GM23248 (cell line): ENCODE results near the gene ZNF860. TPM values are rescaled to one million over a fixed set of nuclear protein-coding genes. Genes with fewer than 3 reads are reported as not detected.

ENCODE experiments used
- DNase-seq: peaks from one replicate; pipeline ENCODE4 v3.0.0-alpha.2; 2015
- H2AFZ ChIP-seq: fragments of 200-600 bp; sonication (generic); 2 replicates; pipeline ENCODE4 v1.6.1; 2016; ENCODE audit warnings: antibody characterized with exemption
- H3F3A ChIP-seq: fragments of 200-600 bp; sonication (generic); 2 replicates; pipeline ENCODE4 v1.6.1; 2016; ENCODE audit warnings: mild to moderate bottlenecking, antibody characterized with exemption, mixed run types; ENCODE audit not compliant: insufficient read depth
- H3K27ac ChIP-seq: fragments of 200-600 bp; sonication (generic); 2 replicates; pipeline ENCODE4 v1.5.1; 2016; ENCODE audit warnings: mild to moderate bottlenecking
- H3K27me3 ChIP-seq: fragments of 200-600 bp; sonication (generic); replicated peaks from 2 replicates; pipeline ENCODE4 v1.6.1; 2016; ENCODE audit warnings: mild to moderate bottlenecking; ENCODE audit not compliant: insufficient read depth
- H3K36me3 ChIP-seq: fragments of 200-600 bp; sonication (generic); 2 replicates; pipeline ENCODE4 v1.6.1; 2016; ENCODE audit warnings: low read depth, mild to moderate bottlenecking
- H3K4me1 ChIP-seq: fragments of 200-600 bp; sonication (generic); 2 replicates; pipeline ENCODE4 v1.6.1; 2016; ENCODE audit warnings: mild to moderate bottlenecking; ENCODE audit not compliant: insufficient read depth
- H3K4me2 ChIP-seq: fragments of 200-600 bp; sonication (generic); one replicate; pipeline ENCODE4 v1.6.1; 2016; ENCODE audit warnings: mild to moderate bottlenecking; ENCODE audit not compliant: unreplicated experiment
- H3K4me3 ChIP-seq: fragments of 200-600 bp; sonication (generic); 2 replicates; pipeline ENCODE4 v1.5.1; 2016; ENCODE audit warnings: mild to moderate bottlenecking
- H3K79me2 ChIP-seq: fragments of 200-600 bp; sonication (generic); 2 replicates; pipeline ENCODE4 v1.6.1; 2016; ENCODE audit warnings: mild to moderate bottlenecking; ENCODE audit not compliant: insufficient read depth
- H3K9ac ChIP-seq: fragments of 200-600 bp; sonication (generic); 2 replicates; pipeline ENCODE4 v1.6.1; 2016; ENCODE audit warnings: mild to moderate bottlenecking
- H3K9me2 ChIP-seq: fragments of 200-600 bp; sonication (generic); 2 replicates; pipeline ENCODE4 v1.6.1; 2016; ENCODE audit warnings: mixed run types, mild to moderate bottlenecking, moderate library complexity; ENCODE audit not compliant: insufficient read depth
- H3K9me3 ChIP-seq: fragments of 200-600 bp; sonication (generic); one replicate; pipeline ENCODE4 v1.6.1; 2017; ENCODE audit warnings: low read depth
- H4K20me1 ChIP-seq: fragments of 200-600 bp; sonication (generic); 2 replicates; pipeline ENCODE4 v1.6.0; 2016; ENCODE audit not compliant: insufficient read depth
- EZH2 ChIP-seq: fragments of 200-600 bp; sonication (generic); IDR thresholded peaks from 2 replicates; pipeline ENCODE4 v1.6.1; 2018; ENCODE audit warnings: antibody characterized with exemption, mild to moderate bottlenecking; ENCODE audit not compliant: insufficient read depth, poor library complexity, severe bottlenecking
- EZH2phosphoT487 ChIP-seq: fragments of 200-600 bp; sonication (generic); IDR thresholded peaks from 2 replicates; pipeline ENCODE4 v1.6.1; 2018; ENCODE audit warnings: antibody characterized with exemption, moderate library complexity, mild to moderate bottlenecking, low read depth; ENCODE audit not compliant: insufficient read depth
- WGBS, 2 experiments: methylation state at CpG; one replicate each; pipeline ENCODE4 v1.1.6; 2015 to 2017; ENCODE audit warnings: low lambda C conversion rate in 2 of 2, low coverage in 1 of 2; ENCODE audit errors: missing lambda C conversion rate in 2 of 2; 5-methylcytosine and 5-hydroxymethylcytosine counted together
- in situ Hi-C: fragments of 300-500 bp; cut with MboI; formaldehyde crosslinking; loops from 2 replicates; pipeline ENCODE4 v1.15.0; 2020
- polyA plus RNA-seq: library from polyadenylated mRNA; unstranded; fragments of >200 nt; fragmentation: Nextera tagmentation; extraction: Ambion mirVana; gene quantifications from 2 replicates; pipeline ENCODE4 v1.2.1, GENCODE V29; 2016
- total RNA-seq: library from RNA; depleted of rRNA; stranded (reverse); fragments of >200 nt; shearing (Covaris generic); gene quantifications from 2 replicates; pipeline ENCODE4 v1.2.3, GENCODE V29; 2014

Gene ZNF860
- total and polyA plus RNA-seq, 2 experiments from 2014 or later = 0.08 to 0.43 TPM

DNA sequence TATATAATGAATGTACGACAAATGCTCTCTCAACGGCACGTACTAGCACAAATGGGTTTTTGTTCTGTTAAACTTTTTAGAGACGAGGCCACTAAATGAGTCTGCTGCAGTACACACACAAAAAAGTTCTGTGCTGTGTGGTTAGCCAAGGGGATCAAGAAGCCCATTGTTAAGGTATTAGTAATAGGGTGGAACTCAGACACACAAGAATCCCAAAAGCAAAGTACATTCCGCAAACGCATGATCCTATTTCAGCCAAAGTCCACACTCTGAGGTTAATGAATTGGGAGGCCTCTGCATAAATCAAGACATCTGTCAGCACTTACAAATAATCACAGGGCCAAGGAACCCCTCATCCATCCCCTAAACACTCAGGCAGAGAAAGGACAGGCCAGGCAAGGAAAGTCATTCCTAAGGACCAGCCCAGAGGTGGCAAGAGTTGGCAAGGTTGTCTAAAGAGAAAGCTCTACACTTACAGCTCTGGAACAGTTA, 12.6 kb upstream of the ZNF860 start:
- peaks cover 27% of the 10 kb centered on the region for H3K4me1 ChIP-seq
- WGBS, 2 experiments = 20 to 25% methylated on average over 6 of the region's 6 CpGs
- in situ Hi-C loops = no loop called here
- peak; percentile 90 for DNase-seq
- no peaks in the 10 kb centered on the region for H4K20me1 ChIP-seq
- peak overlapping the region; percentile 91 for H3K4me2 ChIP-seq
- H3K36me3 ChIP-seq = no peaks in the 10 kb centered on the region
- peaks cover 22% of the 10 kb centered on the region for H3F3A ChIP-seq
- no peaks in the 10 kb centered on the region for H3K79me2 ChIP-seq
- TF ChIP-seq EZH2 (no peak), EZH2phosphoT487 (peak; percentile 95)
- no peaks in the 10 kb centered on the region for H3K9me3 ChIP-seq
- H3K9ac ChIP-seq = peak overlapping the region; percentile 70
- H3K4me3 ChIP-seq = peak overlapping the region; percentile 62
- H2AFZ ChIP-seq = peak overlapping the region; percentile 27; the same call in 1 of the 2 replicates
- H3K27me3 ChIP-seq = no peaks in the 10 kb centered on the region
- H3K27ac ChIP-seq = peak overlapping the region; percentile 88
- H3K9me2 ChIP-seq = no peaks in the 10 kb centered on the region

DNA sequence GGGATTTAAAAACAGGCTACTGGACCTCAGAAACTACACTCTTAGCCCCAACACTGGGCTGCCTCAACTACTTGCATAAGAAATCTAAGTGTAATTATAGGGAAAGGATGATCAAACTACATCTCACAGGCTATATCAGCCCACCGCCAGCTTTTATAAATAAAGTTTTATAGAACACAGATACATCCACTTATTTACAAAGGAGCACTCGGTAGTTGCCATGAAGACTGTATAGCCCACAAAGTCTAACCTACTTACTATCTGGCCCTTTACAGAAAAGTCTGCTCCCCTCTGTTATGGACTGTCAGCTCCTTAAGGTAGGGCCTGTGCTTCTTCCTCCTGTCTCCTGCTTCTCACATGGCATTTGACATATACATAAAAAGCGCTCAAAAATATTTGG, 9.9 kb upstream of the ZNF860 start:
- peaks cover 27% of the 10 kb centered on the region for H3K4me1 ChIP-seq
- H3K36me3 ChIP-seq = no peaks in the 10 kb centered on the region
- 95 to 97% methylated on average over 3 of the region's 3 CpGs for WGBS, 2 experiments
- H3F3A ChIP-seq = peaks cover 22% of the 10 kb centered on the region
- H3K79me2 ChIP-seq = no peaks in the 10 kb centered on the region
- no peak for DNase-seq
- no peak overlapping the region for H3K27ac ChIP-seq
- TF ChIP-seq EZH2 (no peak), EZH2phosphoT487 (no peak)
- in situ Hi-C loops = no loop called here
- no peak overlapping the region for H3K4me2 ChIP-seq
- 0 out of 2 replicates have a peak, but pooled peaks cover 4% of the 10 kb centered on the region for H3K27me3 ChIP-seq
- H3K9ac ChIP-seq = no peak overlapping the region
- no peak overlapping the region for H2AFZ ChIP-seq
- no peaks in the 10 kb centered on the region for H3K9me2 ChIP-seq
- no peaks in the 10 kb centered on the region for H3K9me3 ChIP-seq
- no peak overlapping the region for H3K4me3 ChIP-seq
- H4K20me1 ChIP-seq = no peaks in the 10 kb centered on the region

DNA sequence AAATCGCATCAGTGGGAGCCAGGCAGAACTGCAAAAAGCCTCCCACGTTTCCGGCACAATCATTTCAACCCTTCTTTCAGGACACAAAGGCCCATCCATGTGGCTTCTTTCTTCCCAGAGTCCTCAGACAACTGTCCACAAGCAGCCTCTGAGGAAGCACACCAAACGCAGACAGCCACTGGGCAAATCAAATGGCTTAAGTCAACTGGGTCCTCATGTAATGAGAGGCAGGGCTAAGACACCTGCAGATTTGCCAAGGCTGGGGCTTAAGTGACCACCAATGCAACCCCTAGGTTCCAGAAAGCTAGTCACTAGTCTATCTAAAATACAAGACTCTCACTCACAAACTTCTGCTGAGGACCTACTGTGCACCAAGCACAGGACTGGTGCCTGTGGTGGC, 8.5 kb upstream of the ZNF860 start:
- Histone ChIP-seq H3K4me1 (peaks cover 16% of the 10 kb centered on the region), H3K36me3 (no peaks in the 10 kb centered on the region), H3K9me3 (no peaks in the 10 kb centered on the region), H3K9me2 (no peaks in the 10 kb centered on the region), H4K20me1 (no peaks in the 10 kb centered on the region), H3K27me3 (0 out of 2 replicates have a peak, but pooled peaks cover 4% of the 10 kb centered on the region), H3F3A (peaks cover 12% of the 10 kb centered on the region), H2AFZ (no peak overlapping the region), H3K9ac (no peak overlapping the region), H3K27ac (no peak overlapping the region), H3K79me2 (no peaks in the 10 kb centered on the region), H3K4me2 (no peak overlapping the region), H3K4me3 (no peak overlapping the region)
- no peak for DNase-seq
- TF ChIP-seq EZH2 = no peak
- TF ChIP-seq EZH2phosphoT487 = no peak
- in situ Hi-C loops = no loop called here
- WGBS, 2 experiments = 88 to 92% methylated on average over 4 of the region's 4 CpGs

- Histone ChIP-seq H3K9ac (no peak overlapping the region), H3K9me3 (no peaks in the 10 kb centered on the region), H3K4me1 (peaks cover 10% of the 10 kb centered on the region), H3K36me3 (no peaks in the 10 kb centered on the region), H3K4me3 (no peak overlapping the region), H3K27ac (no peak overlapping the region), H3K4me2 (no peak overlapping the region), H3F3A (peaks cover 4% of the 10 kb centered on the region; the same call in 1 of the 2 replicates), H3K27me3 (0 out of 2 replicates have a peak, but pooled peaks cover 4% of the 10 kb centered on the region), H4K20me1 (no peaks in the 10 kb centered on the region), H3K9me2 (no peaks in the 10 kb centered on the region), H2AFZ (no peak overlapping the region), H3K79me2 (no peaks in the 10 kb centered on the region)
- in situ Hi-C loops = no loop called here
- 92 to 93% methylated on average over 5 of the region's 5 CpGs for WGBS, 2 experiments
- no peak for TF ChIP-seq EZH2
- DNase-seq = no peak
These were observed 7.7 kb upstream of the ZNF860 start for GRCh38 chr3:31973837-31974236.

- no peak overlapping the region for H3K4me2 ChIP-seq
- peaks cover 4% of the 10 kb centered on the region for H3K4me1 ChIP-seq
- H3K9me3 ChIP-seq = no peaks in the 10 kb centered on the region
- WGBS, 2 experiments = 87 to 88% methylated on average over 5 of the region's 5 CpGs
- H2AFZ ChIP-seq = no peak overlapping the region
- in situ Hi-C loops = no loop called here
- H3F3A ChIP-seq = no peaks in the 10 kb centered on the region
- H3K27ac ChIP-seq = no peak overlapping the region
- H3K9ac ChIP-seq = no peak overlapping the region
- no peaks in the 10 kb centered on the region for H3K79me2 ChIP-seq
- H3K36me3 ChIP-seq = no peaks in the 10 kb centered on the region
- TF ChIP-seq EZH2 (no peak), EZH2phosphoT487 (no peak)
- no peaks in the 10 kb centered on the region for H3K9me2 ChIP-seq
- 0 out of 2 replicates have a peak, but pooled peaks cover 4% of the 10 kb centered on the region for H3K27me3 ChIP-seq
- no peak overlapping the region for H3K4me3 ChIP-seq
- DNase-seq = no peak
- H4K20me1 ChIP-seq = no peaks in the 10 kb centered on the region
These were observed 7.1 kb upstream of the ZNF860 start for GRCh38 chr3:31974471-31974870.
